HG03060 (cell line): ENCODE results near the gene TEX30.
A peak's percentile ranks its signal among the peaks of the same experiment; 100 is the strongest.

ENCODE experiments used
- ATAC-seq: cut with Tn5 transposase; IDR thresholded peaks from one replicate; pipeline ENCODE4 v1.9.1; 2021; ENCODE audit warnings: low read depth, moderate number of reproducible peaks; ENCODE audit not compliant: unreplicated experiment

Gene TEX30

GRCh38 chr13:102773441-102774213 is at the start of gene TEX30:
TSS of gene TEX30 (minus strand) at chr13:102773786. CDS start at chr13:102770026, 3,760 bp downstream.
- ATAC-seq: peak; percentile 64

DNA sequence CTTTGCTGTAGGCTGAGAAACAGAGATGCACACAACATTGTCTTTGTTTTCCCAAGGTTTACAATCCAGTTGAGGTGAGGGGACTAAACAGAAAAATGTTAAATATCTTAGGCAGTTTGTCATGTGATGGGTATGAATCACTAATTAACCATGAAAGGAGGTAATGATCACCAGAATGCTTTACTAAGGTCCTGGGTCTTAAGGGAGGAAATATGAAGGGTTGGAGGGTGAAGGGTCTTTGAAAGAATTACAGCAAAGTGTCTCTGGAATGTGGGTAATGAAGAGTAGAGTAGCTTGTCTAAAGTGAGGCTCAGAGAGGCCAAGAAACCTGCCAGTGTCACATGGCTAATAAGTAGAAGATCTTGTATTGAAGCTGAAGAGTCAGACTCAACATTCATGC is 44.3 kb upstream of the TEX30 start:
- no peak for ATAC-seq

- ATAC-seq: no peak
These were observed 43.7 kb upstream of the TEX30 start for GRCh38 chr13:102817241-102817640.

DNA sequence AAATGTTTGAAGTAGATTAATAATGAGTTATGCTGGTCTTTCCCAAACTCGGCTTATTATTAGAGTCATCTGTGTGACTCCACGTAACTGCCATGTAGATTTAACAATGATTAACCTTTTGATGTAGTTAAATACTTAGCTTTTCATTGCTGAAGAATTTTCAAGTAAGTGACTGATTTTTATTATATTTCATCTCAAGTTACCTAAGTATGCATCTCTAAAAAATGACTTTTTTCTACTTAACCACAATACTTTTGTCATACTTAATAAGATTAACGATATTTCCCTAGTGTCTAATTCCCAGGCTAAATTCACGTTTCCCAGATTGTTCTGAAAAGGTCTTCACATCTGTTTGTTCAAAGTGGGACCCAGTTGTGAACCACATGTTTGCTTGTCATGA is 43.1 kb upstream of the TEX30 start:
- ATAC-seq: no peak

GRCh38 chr13:102815788-102816187 is 42.2 kb upstream of the TEX30 start:
- no peak for ATAC-seq

DNA sequence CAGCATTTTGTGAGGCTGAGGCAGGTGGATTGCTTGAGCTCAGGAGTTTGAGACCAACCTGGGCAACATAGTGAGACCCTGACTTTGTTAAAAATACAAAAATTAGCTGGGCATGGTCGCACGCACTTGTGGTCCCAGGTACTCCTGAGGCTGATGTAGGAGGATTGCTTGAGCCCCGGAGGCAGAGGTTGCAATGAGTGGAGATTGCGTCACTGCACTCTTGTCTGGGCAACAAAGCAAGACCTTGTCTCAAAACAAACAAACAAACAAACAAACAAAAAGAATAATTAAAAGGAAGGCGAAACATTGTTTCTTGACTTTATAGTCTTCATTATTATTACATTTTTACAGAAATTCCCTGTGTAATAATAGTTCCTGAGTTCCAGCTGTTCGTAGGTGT is 41.2 kb upstream of the TEX30 start:
- ATAC-seq: no peak

DNA sequence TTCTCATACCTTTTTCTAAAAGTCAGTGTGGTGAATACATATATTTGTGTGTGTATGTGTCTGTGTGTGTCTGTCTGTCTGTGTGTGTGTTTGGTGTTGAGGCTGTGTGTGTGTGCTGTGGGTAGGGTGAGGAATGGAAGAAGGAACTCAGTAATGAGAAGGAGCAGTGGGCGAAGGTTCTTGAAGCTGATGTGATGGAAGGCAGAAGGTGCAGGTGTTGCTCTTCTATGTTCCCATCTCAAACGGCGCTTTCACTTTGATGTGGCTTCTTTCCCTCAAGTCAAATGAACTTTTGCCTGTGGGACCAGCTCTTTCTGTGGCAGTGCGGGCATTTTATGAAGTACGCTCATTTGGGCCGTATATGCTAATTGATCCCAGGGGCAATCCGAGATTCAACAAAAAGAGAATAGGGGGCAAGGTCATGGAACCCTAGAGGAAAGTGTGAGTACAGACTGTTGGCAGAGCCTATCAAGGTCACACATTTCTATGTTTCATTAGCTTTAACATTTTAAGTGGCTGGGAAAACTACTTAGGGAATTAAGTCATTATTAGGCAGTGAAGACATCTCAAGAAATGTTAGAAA is 40.5 kb upstream of the TEX30 start:
- no peak for ATAC-seq

GRCh38 chr13:102812611-102813287 is 39.2 kb upstream of the TEX30 start:
- no peak for ATAC-seq

- ATAC-seq: no peak
These were observed 34.1 kb upstream of the TEX30 start for GRCh38 chr13:102807699-102808098.

DNA sequence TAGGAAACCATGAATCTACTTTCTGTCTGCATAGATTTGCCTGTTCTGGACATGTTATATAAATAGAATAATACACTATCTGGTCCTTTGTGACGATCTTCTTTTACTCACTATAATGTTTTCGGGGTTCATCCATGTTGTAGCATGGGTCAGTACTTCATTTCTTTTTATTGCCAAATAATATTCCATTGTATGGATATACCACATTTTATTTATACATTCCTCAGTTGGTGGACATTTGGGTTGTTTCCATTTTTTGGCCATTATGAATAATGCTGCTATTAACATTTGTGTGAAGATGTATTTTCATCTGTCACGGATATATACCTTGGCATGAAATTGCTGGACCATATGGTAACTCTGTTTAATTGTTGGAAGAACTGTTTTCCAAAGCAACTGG is 32.1 kb upstream of the TEX30 start:
- ATAC-seq: no peak

DNA sequence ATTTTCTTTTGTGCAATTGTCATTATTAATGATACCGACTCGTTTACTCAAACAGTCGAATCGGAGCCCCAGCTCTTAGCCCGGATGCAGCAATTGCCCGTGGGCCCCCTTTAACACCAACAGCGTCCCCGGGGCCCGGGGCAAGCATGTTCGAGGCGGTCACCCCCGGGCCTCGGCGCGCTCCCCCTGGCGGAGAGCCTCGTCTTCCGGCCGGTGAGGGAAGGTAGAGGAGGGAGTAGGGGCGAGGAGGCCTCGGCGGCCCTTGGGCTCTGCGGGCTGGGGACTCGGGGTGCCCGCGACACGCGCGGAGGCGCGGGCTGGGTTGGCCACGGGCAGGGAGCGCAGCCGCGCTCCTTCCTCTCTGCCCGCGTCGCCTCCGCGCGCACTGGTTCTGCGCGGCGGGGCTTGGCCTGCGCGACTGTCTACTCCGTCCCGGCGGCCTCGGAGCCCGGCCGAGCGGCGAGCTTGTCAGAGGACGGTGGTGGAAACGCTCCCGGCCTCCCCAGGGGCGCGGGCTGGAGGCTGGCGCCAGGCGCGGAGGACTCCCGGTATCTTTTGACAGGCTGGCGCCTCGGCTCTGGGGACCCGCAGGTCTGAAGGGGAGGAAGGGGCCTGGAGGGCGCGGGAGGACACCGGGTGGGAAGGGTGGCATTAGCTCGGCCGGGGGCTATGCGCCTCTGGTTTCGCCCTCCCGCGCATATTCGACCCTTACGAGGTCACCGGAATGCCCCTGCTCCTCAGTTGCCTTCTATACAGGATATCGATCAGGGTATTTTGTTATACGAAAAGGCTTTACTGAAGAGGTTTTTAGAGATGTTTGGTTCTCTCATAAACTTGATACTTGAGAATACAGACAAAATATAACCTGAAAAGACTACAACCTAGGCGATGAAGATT is 26.8 kb upstream of the TEX30 start:
- ATAC-seq: peak; percentile 46

GRCh38 chr13:102799426-102800144 is 26.0 kb upstream of the TEX30 start:
- ATAC-seq: peak; percentile 0

DNA sequence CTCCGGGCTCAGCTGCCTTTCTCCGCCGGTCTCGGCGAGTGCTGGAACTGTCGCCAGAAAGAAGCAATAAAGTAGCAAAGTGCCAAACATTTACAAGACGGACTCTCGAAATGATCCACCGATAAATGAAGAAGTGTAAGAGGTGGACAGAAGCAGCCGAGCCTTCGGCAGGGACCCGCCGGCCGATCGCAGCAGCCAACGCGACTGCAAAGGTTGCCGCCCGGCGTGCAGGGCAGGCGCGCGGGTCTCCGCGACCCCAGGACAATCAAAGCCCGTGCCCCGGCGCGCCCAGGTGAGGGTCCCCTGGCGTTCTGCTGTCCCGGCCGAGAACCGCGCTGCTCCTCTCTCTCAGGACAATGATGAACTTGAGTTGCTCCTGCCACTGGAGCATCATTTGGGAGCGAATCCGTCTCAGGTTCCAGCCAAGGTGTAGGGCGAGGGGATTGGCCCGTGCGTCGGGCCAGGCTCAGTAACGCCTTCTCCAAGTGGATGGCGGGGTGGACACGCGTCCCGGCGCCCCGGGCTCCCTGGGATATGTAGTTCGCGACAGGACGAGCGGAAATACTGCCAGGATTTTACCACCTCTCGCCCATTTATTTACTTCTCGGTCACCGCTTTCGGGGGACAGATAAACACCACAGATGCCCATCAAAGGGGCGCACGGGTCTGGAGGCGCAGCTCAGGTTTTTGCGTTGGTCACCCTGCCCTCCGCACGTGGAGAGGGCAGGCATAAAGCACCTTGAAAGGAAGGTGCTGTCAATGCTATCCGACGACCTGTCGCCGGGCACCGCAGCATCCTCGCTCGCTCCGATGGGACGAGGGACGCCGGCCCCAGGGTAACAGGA is 25.2 kb upstream of the TEX30 start, which contains the start of the genes BIVM and POGLUT2:
TSS of gene BIVM (plus strand) at position 539 of the 845 bp plus-strand sequence. CDS start 8,149 bp downstream, outside the sequence.
TSS of gene POGLUT2 (minus strand) at position 396 of the 845 bp plus-strand sequence. CDS start at position 90, 306 bp downstream.
- ATAC-seq: peak; percentile 68

DNA sequence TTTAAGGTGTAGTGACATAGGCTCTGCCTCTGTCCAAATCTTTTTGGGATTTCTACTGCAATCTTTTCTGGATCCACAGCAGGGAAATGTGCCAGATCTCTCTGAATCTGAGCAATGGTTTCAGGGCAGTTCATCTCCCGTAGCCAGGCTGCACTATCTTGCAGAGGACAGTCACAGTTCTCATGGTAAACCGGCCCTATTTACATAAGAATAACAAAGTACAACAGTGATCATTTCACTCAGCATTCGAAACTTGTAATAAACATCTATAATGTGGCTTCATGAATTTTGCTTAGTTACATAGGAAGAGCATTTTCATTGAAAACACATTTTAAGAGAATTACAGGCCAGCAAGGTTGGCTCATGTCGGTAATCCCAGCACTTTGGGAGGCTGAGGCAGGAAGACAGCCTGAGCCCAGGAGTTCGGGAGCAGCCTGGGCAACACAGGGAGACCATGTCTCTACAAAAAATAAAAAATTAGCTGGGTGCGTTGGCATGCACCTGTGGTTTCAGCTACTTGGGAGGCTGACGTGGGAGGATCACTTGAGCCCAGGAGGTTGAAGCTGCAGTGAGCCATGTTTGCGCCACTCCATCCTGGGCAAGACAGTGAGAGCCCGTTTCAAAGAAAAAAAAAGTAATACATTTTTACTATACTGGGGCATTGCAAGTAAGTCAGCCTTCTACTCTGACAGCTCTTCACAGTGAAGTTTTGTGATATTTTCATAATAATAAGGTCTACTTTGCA is 20.2 kb upstream of the TEX30 start:
- no peak for ATAC-seq

GRCh38 chr13:102792396-102792795 is 18.8 kb upstream of the TEX30 start:
- no peak for ATAC-seq

GRCh38 chr13:102788683-102789082 is 15.1 kb upstream of the TEX30 start:
- ATAC-seq: no peak

- no peak for ATAC-seq
These were observed 10.9 kb upstream of the TEX30 start for GRCh38 chr13:102784483-102784882.

DNA sequence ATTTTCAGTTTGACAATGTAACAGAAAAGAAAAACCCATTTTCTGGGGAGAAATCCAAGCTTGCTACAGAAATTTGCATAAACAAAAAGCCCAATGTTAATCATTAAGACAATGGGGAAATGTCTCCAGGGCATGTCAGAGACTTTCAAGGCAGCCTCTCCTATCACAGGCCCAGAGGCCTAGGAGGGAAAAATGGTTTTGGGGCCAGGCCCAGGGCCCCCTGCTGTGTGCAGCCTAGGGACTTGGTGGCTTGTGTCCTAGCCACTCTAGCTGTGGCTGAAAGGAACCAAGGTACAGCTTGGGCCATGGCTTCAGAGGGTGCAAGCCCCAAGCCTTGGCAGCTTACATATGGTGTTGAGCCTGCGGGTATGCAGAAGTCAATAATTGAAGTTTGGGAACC is 8.0 kb upstream of the TEX30 start:
- no peak for ATAC-seq
